WERI-Rb-1 (cell line): Measurements from ENCODE around the gene PCOLCE2.

Source experiments
- DNase-seq: peaks from one replicate; pipeline ENCODE4 v3.0.0-alpha.2; 2020
- H3K27ac ChIP-seq: fragments of 250-450 bp; sonication (Bioruptor Pico); 2 replicates; pipeline ENCODE4 v1.5.1; 2020; ENCODE audit warnings: mild to moderate bottlenecking, moderate library complexity
- H3K27me3 ChIP-seq: fragments of 250-450 bp; sonication (Bioruptor Pico); 2 replicates; pipeline ENCODE4 v1.5.1; 2021; ENCODE audit warnings: mild to moderate bottlenecking, low read depth, moderate library complexity; ENCODE audit not compliant: insufficient read depth, severe bottlenecking
- H3K36me3 ChIP-seq: fragments of 250-450 bp; sonication (Bioruptor Pico); 2 replicates; pipeline ENCODE4 v1.5.1; 2020; ENCODE audit warnings: mild to moderate bottlenecking, moderate library complexity
- H3K4me3 ChIP-seq: 2 replicates; pipeline ENCODE4 v1.5.1; 2011; ENCODE audit warnings: low read depth, mild to moderate bottlenecking, control low read depth, low read length
- H3K9me3 ChIP-seq: fragments of 250-450 bp; sonication (Bioruptor Pico); 2 replicates; pipeline ENCODE4 v1.5.1; 2021; ENCODE audit warnings: mild to moderate bottlenecking, moderate library complexity; ENCODE audit not compliant: severe bottlenecking
- TF ChIP-seq, protein P1 (sequence below): IDR thresholded peaks from 2 replicates; pipeline ENCODE4 v1.5.1; 2011; ENCODE audit warnings: low read depth, mild to moderate bottlenecking, control low read depth, inconsistent platforms, low read length

Gene PCOLCE2

DNA sequence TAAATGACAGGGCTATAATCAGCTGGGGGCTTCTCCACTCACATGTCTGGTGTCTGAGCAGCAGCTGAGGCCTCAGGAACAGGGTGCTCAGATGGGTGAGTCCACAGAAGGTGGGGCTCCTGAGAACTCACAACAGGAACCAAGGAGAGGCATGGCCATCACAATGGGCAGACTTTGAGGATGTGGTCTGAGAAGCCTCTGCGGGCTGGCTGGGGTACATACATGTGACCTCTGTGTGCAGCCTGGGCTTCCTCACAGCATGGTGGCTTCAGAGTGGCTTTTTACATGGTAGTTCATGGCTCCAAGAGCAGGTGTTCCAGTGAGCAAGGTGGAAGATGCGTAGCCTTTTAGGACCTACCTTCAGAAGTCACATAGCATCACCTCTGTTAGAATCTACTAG, 106.3 kb downstream of the PCOLCE2 start:
- TF ChIP-seq, protein P1, sequence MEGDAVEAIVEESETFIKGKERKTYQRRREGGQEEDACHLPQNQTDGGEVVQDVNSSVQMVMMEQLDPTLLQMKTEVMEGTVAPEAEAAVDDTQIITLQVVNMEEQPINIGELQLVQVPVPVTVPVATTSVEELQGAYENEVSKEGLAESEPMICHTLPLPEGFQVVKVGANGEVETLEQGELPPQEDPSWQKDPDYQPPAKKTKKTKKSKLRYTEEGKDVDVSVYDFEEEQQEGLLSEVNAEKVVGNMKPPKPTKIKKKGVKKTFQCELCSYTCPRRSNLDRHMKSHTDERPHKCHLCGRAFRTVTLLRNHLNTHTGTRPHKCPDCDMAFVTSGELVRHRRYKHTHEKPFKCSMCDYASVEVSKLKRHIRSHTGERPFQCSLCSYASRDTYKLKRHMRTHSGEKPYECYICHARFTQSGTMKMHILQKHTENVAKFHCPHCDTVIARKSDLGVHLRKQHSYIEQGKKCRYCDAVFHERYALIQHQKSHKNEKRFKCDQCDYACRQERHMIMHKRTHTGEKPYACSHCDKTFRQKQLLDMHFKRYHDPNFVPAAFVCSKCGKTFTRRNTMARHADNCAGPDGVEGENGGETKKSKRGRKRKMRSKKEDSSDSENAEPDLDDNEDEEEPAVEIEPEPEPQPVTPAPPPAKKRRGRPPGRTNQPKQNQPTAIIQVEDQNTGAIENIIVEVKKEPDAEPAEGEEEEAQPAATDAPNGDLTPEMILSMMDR, result no peak
- H3K27ac ChIP-seq, result no peak overlapping the region
- DNase-seq, result no peak
- H3K36me3 ChIP-seq, result no peaks in the 10 kb centered on the region; the same call in 1 of the 2 replicates
- no peaks in the 10 kb centered on the region for H3K9me3 ChIP-seq
- H3K27me3 ChIP-seq, result no peaks in the 10 kb centered on the region
- no peak overlapping the region for H3K4me3 ChIP-seq

DNA sequence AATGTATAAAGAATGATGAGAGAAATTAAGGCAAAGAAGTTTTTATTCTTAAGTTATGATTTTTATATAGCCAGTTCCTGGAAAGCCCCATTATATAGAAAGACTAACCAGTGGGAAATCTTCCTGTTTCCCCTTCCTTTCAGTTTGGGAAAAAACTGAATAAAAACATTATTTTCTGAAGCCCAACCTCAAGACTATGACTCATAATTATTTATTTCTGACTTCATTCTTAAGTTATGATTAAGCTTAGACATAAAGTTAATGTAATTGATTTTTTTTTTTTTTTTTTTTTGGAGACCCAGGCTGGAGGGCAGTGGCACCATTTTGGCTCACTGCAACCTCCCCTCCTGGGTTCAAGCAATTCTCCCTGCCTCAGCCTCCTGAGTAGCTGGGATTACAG, 109.3 kb downstream of the PCOLCE2 start:
- DNase-seq, result no peak

DNA sequence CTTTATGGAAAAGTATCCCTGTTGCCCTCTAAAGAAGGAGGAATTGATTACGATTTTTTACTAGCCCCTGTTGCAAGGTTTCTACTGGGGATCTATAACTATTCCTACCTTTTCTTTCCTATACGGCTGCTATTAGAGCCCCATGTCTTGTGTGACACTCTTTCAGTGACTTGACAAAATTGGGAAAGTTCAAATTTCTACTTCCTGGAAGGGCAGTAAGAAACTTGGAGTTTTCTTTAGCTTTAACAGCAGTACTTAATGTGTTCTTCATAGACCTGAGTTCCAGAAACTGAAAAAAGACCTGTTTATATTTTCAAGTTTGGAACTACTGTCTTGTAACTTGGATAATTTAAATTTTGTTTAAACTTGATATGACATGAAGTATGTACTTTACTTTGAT, 110.3 kb downstream of the PCOLCE2 start:
- no peak for DNase-seq
- H3K27me3 ChIP-seq, result no peaks in the 10 kb centered on the region
- TF ChIP-seq, protein P1, result no peak
- H3K9me3 ChIP-seq, result no peaks in the 10 kb centered on the region
- H3K36me3 ChIP-seq, result no peaks in the 10 kb centered on the region
- H3K4me3 ChIP-seq, result no peak overlapping the region
- H3K27ac ChIP-seq, result no peak overlapping the region

More for the DNA sequence above, 109.3 kb downstream of the PCOLCE2 start:
- H3K36me3 ChIP-seq, result no peaks in the 10 kb centered on the region
- H3K27ac ChIP-seq, result no peak overlapping the region
- H3K27me3 ChIP-seq, result no peaks in the 10 kb centered on the region
- TF ChIP-seq, protein P1, result no peak
- no peak overlapping the region for H3K4me3 ChIP-seq
- H3K9me3 ChIP-seq, result no peaks in the 10 kb centered on the region

DNA sequence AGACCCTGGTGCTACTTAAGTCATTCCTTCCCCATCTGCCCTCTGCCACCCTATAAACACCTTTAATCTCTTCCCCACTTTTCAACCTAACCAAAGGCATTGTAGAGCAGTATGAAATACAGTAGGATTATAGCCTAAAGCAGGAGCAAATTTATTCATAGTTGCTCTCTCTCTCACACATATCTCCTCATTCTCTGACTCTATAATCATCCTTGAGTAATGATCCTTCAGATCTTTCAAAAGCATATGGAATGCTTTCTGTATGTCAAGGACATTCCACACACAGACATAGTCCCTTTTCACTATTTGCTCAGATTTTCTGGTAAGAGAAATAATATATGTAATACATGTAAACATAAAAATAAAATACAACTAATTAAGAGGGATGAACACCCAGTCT, 111.0 kb downstream of the PCOLCE2 start:
- no peak for DNase-seq
- TF ChIP-seq, protein P1, result no peak
- H3K27ac ChIP-seq, result no peak overlapping the region

DNA sequence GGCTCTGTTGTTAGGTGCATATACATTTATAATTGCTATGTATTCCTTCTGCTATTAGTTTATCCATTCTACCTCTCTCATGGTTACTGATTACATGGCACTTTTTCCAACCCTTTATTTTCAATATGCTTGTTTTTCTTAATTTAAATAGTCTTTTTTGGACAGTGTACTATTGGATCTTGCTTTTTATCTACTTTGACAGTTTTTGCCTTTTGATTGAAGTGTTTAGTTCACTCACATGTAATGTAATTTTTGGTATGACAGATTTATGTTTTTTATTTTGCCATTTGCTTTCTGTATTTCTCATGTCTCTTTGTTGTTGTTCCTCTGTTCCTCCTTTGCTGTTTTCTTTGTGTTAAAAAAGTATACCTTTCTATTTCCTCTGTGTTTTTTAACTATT, 120.5 kb downstream of the PCOLCE2 start:
- H3K9me3 ChIP-seq, result no peaks in the 10 kb centered on the region
- no peak overlapping the region for H3K27ac ChIP-seq
- DNase-seq, result no peak
- no peaks in the 10 kb centered on the region for H3K27me3 ChIP-seq
- H3K4me3 ChIP-seq, result no peak overlapping the region
- no peaks in the 10 kb centered on the region; the same call in 1 of the 2 replicates for H3K36me3 ChIP-seq
- TF ChIP-seq, protein P1, result no peak

More for the DNA sequence above, 111.0 kb downstream of the PCOLCE2 start:
- H3K36me3 ChIP-seq, result no peaks in the 10 kb centered on the region
- H3K9me3 ChIP-seq, result no peaks in the 10 kb centered on the region
- H3K4me3 ChIP-seq, result no peak overlapping the region
- H3K27me3 ChIP-seq, result no peaks in the 10 kb centered on the region
